ENCODE measurements around the gene ABLIM2. TPM values are rescaled to one million over a fixed set of nuclear protein-coding genes. Genes with fewer than 3 reads are reported as not detected.

Gene ABLIM2
- total and polyA plus RNA-seq, 2 of the 8 experiments (the other 6 are each of a cell fraction or from before 2014, with no cell fraction given): 2.8 to 3.0 TPM

DNA sequence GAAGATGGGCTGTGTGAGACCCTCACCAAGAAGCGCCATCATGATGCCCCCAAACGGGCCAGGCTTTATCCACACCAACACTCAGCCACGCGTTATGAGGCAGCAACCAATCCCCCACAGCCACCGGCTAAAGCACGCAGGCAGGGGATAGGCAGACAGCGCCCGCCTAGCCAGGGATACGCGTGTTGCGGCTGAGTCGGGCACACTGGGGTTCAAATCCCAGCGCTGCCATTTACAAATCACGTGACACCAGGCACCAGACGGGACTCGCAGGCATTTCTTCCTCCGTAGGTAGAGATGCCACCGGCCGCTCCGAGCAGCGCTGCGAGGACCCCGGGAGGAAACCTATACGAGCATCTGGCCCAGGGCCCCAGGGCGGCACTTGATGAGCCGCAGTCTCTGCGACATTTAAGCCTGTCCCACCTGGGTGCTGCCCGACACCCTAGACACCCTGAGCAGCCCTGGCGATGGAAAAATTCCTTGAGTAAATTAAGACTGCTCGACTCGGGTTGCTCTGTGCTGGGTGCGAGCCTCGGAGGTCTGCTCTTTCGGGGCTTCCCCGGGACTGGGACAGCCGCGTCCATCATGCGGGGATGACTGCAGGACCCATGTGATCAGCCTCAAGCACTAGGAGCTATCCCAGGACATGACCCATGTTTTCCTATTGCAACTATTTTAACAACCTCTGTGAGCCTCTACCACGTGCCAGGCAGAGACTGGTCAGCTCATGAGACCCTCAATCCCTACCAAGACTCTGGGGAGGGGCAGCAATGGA is 6.3 kb downstream of the ABLIM2 start:
- Histone ChIP-seq H3K27ac (ENCODE audit: low read depth, low read length) (no peak overlapping the region), H4K91ac (replicated peaks; ENCODE audit: insufficient read length, low read length) (no peak overlapping the region), H4K5ac (ENCODE audit: insufficient read length, low read depth, low read length) (no peak overlapping the region), H3K23me2 (ENCODE audit: low read depth, low read length) (0 out of 2 replicates have a peak, but pooled peaks cover 2% of the 10 kb centered on the region), H3K4ac (replicated peaks; ENCODE audit: insufficient read length, low read depth, low read length) (no peak overlapping the region), H3K23ac (ENCODE audit: insufficient read length) (no peak overlapping the region), H2BK120ac (replicated peaks; ENCODE audit: low read depth, low read length) (no peak overlapping the region), H4K8ac (ENCODE audit: extremely low read depth, insufficient read depth, low read length) (no peak overlapping the region), H3K27me3 (replicated peaks in 1 of 4; ENCODE audit: control insufficient read depth in 3 of 4, extremely low read depth in 1 of 4, insufficient read depth in 3 of 4, low read length in 3 of 4) (peaks cover 0 to 11% (median 8%) of the 10 kb centered on the region in 4 experiments; a peak in 6 of 7 replicates), H3K79me1 (ENCODE audit: low read depth, low read length) (no peaks in the 10 kb centered on the region), H4K20me1 (replicated peaks in 1 of 2; ENCODE audit: control insufficient read depth in 1 of 2, insufficient read depth in 2 of 2, low read length in 2 of 2) (peaks cover 0 to 7% of the 10 kb centered on the region in 2 experiments), H3K14ac (ENCODE audit: insufficient read length) (no peak overlapping the region), H2BK15ac (ENCODE audit: low read length) (no peak overlapping the region), H3K4me1 (replicated peaks in 1 of 4; ENCODE audit: control insufficient read depth in 3 of 4, insufficient read depth in 4 of 4, low read length in 3 of 4) (no peaks in the 10 kb centered on the region; a peak in 2 of 7 replicates), H3K79me2 (ENCODE audit: control insufficient read depth in 1 of 2, insufficient read depth in 2 of 2, low read length in 2 of 2) (no peaks in the 10 kb centered on the region), H2AK5ac (ENCODE audit: low read depth, low read length) (no peak overlapping the region), H3K36me3 (ENCODE audit: control insufficient read depth in 2 of 4, insufficient read depth in 4 of 4, low read length in 3 of 4) (no peaks in the 10 kb centered on the region; a peak in 1 of 8 replicates), H3K18ac (ENCODE audit: extremely low read depth, low read length) (no peak overlapping the region; the same call in 1 of the 2 replicates), H3K56ac (replicated peaks; ENCODE audit: insufficient read length, low read depth, low read length) (no peak overlapping the region), H3K9me3 (ENCODE audit: insufficient read depth in 2 of 2, low read depth in 1 of 2, low read length in 1 of 2) (no peaks in the 10 kb centered on the region), H3K9ac (replicated peaks in 1 of 4; ENCODE audit: extremely low read depth in 1 of 4, low read depth in 3 of 4, low read length in 3 of 4) (no peak overlapping the region), H3K4me3 (ENCODE audit: extremely low read depth in 1 of 4, insufficient read depth in 2 of 4, low read depth in 3 of 4, low read length in 4 of 4) (no peak overlapping the region), H3K4me2 (ENCODE audit: insufficient read depth in 1 of 2, low read depth in 2 of 2, low read length in 2 of 2) (no peak overlapping the region), H2BK5ac (ENCODE audit: low read depth, low read length) (no peak overlapping the region), H2BK20ac (ENCODE audit: low read length) (no peak overlapping the region), H2BK12ac (ENCODE audit: low read depth, low read length) (no peak overlapping the region), H2AFZ (ENCODE audit: low read length) (no peak overlapping the region)
- FAIRE-seq (no peak), DNase-seq (ENCODE audit: low read depth in 1 of 2, low spot score in 2 of 2) (no peak)
- ChIA-PET CTCF (ENCODE audit: partially characterized antibody) (interaction anchor here (0.6 to 1.3 kb wide), 2 partner anchors 13 to 25 kb away, joined by 3 read pairs; no protein-coding TSS in a partner anchor), POLR2A (ENCODE audit: partially characterized antibody) (no interaction called here)
- 93% methylated on average over 39 of the region's 39 CpGs; no CpG with 5 or more reads in 1 of the 2 experiments for WGBS, 2 experiments (ENCODE audit: extremely low coverage in 1 of 2, insufficient coverage in 1 of 2, insufficient read length in 1 of 2, insufficient replicate concordance in 2 of 2, low coverage in 1 of 2, low lambda C conversion rate in 2 of 2, missing lambda C conversion rate in 1 of 2)
- no peak for TF ChIP-seq RBBP5 (IDR thresholded peaks at IDR 0.05; ENCODE audit: borderline replicate concordance, low read depth, low read length)

Data from H1 (cell line).